Hepatocyte (in vitro differentiated cells): Measurements from ENCODE around the gene ZNF382.

Experiments used
- EZH2 ChIP-seq: fragments of 200-600 bp; sonication (generic); IDR thresholded peaks from 2 replicates; pipeline ENCODE4 v1.6.1; 2016; ENCODE audit warnings: antibody characterized with exemption, mild to moderate bottlenecking, borderline replicate concordance
- EZH2phosphoT487 ChIP-seq: fragments of 200-600 bp; sonication (generic); IDR thresholded peaks from one replicate; pipeline ENCODE4 v1.6.1; 2018; ENCODE audit warnings: antibody characterized with exemption, mild to moderate bottlenecking, low read depth, moderate library complexity; ENCODE audit not compliant: unreplicated experiment, severe bottlenecking
- TF ChIP-seq, protein P1 (sequence below): fragments of 200-600 bp; sonication (generic); IDR thresholded peaks from 2 replicates; pipeline ENCODE4 v1.5.1; 2016; ENCODE audit warnings: antibody characterized with exemption, mild to moderate bottlenecking; ENCODE audit not compliant: poor library complexity

DNA sequence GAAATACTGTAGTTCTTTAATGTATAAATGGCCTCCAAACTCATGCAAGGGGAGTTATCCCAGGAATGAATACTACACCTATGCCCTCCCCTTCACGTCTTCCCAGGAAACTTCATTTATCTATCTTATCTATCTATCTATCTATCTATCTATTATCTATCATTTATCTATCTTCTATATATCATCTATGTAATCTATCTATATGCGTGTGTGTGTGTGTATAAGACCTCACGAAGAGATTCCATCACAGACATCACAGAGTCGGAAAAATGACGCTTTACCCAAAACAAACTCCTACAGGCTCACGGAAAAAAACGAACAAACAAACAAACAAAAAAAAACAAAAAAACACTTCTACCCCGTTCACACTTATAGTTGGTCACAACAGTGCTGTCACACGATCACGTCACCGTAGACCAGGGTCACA is 32.5 kb upstream of the ZNF382 start:
- TF ChIP-seq, protein P1, sequence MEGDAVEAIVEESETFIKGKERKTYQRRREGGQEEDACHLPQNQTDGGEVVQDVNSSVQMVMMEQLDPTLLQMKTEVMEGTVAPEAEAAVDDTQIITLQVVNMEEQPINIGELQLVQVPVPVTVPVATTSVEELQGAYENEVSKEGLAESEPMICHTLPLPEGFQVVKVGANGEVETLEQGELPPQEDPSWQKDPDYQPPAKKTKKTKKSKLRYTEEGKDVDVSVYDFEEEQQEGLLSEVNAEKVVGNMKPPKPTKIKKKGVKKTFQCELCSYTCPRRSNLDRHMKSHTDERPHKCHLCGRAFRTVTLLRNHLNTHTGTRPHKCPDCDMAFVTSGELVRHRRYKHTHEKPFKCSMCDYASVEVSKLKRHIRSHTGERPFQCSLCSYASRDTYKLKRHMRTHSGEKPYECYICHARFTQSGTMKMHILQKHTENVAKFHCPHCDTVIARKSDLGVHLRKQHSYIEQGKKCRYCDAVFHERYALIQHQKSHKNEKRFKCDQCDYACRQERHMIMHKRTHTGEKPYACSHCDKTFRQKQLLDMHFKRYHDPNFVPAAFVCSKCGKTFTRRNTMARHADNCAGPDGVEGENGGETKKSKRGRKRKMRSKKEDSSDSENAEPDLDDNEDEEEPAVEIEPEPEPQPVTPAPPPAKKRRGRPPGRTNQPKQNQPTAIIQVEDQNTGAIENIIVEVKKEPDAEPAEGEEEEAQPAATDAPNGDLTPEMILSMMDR = no peak
- TF ChIP-seq EZH2 (no peak), EZH2phosphoT487 (no peak)
